HFFc6 (cell line): ENCODE data around the gene IL1R2. TPM values are rescaled to one million over a fixed set of nuclear protein-coding genes. Genes with fewer than 3 reads are reported as not detected.

Experiments used
- DNase-seq: peaks from one replicate; pipeline ENCODE4 v3.0.0-alpha.2; 2018
- H3K27ac Mint-ChIP-seq: 2 replicates; pipeline ENCODE4 v1.8.0; 2020; ENCODE audit warnings: mild to moderate bottlenecking, mixed read lengths
- H3K27me3 Mint-ChIP-seq: 2 replicates; pipeline ENCODE4 v1.8.0; 2021; ENCODE audit warnings: mild to moderate bottlenecking, moderate library complexity, mixed read lengths; ENCODE audit not compliant: insufficient read depth
- H3K36me3 Mint-ChIP-seq: 2 replicates; pipeline ENCODE4 v1.8.0; 2021; ENCODE audit warnings: low read depth, mixed read lengths
- H3K4me1 Mint-ChIP-seq: 2 replicates; pipeline ENCODE4 v1.8.0; 2020; ENCODE audit warnings: low read depth, mixed read lengths
- H3K4me3 Mint-ChIP-seq: 2 replicates; pipeline ENCODE4 v1.8.0; 2020; ENCODE audit warnings: mild to moderate bottlenecking, moderate library complexity, mixed read lengths
- H3K9me3 Mint-ChIP-seq: 2 replicates; pipeline ENCODE4 v1.8.0; 2020; ENCODE audit warnings: mild to moderate bottlenecking, mixed read lengths
- total RNA-seq, 6 experiments: library from RNA; stranded (reverse); fragmentation: NEBNext Ultra II Directional; extraction: Animal tissue kit (Norgen Biotek cat#: 25700); gene quantifications; 2 replicates in 1 of 6; 3 replicates in 5 of 6; pipeline ENCODE4 v1.2.3, GENCODE V29; 2021
- TF ChIP-seq, protein P1 (sequence below): fragments of 200-600 bp; sonication (generic); IDR thresholded peaks from 2 replicates; pipeline ENCODE4 v1.5.0; 2021; ENCODE audit warnings: antibody characterized with exemption, mild to moderate bottlenecking

The IL1R2 gene
- total RNA-seq, 6 experiments from 2014 or later, result 0.25 to 0.36 TPM; not detected in 4

DNA sequence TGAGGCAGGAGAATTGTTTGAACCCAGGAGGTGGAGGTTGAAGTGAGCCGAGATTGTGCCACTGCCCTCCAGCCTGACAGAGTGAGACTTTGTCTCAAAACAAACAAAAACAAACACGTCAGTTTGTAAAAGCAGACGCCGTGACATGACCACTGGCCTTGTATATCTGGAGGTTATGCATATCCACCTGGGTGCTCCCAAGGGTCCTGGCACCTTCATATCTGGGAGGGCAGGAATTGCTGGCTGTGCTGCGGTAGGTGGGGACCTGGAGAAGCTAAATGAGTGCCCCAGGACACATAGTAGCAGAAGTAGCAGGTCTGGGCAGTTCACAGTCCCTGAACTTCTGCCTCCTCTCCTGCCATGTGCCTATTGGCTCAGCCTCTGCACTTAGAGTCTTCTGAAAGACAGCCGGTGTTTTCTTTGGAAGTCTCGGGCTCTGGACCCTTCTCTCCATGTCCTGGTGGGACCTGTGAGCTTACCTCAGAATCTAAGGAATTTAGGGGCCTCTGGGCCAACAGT, 30.9 kb upstream of the IL1R2 start:
- Mint-ChIP-seq H3K4me1 (peaks cover 14% of the 10 kb centered on the region), H3K9me3 (peaks cover 4% of the 10 kb centered on the region; the same call in 1 of the 2 replicates), H3K36me3 (no peaks in the 10 kb centered on the region), H3K27me3 (peaks cover 7% of the 10 kb centered on the region), H3K27ac (0 out of 2 replicates have a peak overlapping the region, but pooled peaks have one; percentile 40), H3K4me3 (no peak overlapping the region)
- TF ChIP-seq, protein P1, sequence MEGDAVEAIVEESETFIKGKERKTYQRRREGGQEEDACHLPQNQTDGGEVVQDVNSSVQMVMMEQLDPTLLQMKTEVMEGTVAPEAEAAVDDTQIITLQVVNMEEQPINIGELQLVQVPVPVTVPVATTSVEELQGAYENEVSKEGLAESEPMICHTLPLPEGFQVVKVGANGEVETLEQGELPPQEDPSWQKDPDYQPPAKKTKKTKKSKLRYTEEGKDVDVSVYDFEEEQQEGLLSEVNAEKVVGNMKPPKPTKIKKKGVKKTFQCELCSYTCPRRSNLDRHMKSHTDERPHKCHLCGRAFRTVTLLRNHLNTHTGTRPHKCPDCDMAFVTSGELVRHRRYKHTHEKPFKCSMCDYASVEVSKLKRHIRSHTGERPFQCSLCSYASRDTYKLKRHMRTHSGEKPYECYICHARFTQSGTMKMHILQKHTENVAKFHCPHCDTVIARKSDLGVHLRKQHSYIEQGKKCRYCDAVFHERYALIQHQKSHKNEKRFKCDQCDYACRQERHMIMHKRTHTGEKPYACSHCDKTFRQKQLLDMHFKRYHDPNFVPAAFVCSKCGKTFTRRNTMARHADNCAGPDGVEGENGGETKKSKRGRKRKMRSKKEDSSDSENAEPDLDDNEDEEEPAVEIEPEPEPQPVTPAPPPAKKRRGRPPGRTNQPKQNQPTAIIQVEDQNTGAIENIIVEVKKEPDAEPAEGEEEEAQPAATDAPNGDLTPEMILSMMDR, result no peak
- DNase-seq, result no peak

DNA sequence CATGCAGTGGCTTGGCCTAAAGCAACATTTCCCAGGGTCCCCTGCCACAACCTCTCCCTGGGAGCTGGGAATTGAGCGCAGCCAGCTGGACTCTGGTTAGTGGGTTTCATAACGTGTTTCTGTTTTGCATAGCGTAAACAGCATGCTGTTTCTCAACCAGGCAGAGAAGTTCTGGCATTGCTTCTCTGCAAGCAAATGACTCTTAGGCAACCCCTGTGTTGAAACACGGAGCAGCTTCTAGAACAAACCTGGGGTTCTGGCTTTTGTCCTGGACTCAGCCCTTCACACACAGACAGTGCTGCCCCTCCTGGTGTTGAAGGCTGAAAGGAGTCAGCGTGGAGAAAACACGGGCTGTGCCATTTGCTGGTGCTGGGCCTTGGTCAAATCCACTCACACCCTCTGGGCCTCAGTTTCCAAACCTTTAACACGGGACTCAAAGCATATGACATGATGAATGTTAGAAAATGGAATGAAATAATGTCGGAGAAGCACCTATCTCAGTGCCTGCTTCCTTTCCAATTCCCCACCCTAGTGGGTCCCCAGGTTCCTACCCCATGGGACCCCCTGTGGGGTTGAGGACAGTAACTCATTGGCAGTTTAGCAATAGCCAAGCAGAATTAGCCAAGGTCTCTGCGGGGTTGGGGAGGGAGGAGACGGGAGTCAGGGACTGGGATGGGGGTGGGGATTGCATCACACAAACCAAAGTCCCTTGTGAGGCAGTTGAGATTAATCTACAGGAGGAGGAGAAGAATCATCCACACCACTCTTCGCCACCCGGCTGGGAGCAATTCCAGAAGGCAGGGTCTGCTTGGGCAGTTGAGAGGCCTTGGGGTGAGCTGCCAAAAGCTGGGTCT, 30.2 kb upstream of the IL1R2 start:
- Mint-ChIP-seq H3K27ac (peak overlapping the region; percentile 59; the same call in 1 of the 2 replicates), H3K27me3 (peaks cover 7% of the 10 kb centered on the region), H3K4me3 (peak overlapping the region; percentile 22; the same call in 1 of the 2 replicates), H3K36me3 (no peaks in the 10 kb centered on the region), H3K4me1 (peaks cover 14% of the 10 kb centered on the region), H3K9me3 (peaks cover 4% of the 10 kb centered on the region; the same call in 1 of the 2 replicates)
- TF ChIP-seq, protein P1, result no peak
- DNase-seq, result peak; percentile 61

DNA sequence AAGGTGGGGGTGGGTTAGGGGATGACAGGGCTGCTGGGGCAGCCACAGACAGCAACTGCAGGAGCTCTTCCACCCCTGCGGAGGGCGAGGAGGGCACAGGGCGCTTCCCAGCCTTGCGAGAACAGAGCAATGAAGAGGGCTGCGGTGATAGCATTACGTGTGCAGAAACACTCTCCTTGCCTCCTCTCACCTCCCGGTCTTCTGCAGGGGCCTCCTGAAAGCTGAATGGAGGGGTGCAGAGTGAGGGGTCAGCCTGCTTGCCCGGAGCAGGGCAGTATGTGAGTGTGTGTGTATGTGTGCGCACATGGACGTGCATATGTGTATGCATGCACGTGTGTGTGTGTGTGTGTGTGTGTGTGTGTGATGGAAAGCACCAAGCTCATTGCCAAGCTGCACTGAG, 29.5 kb upstream of the IL1R2 start:
- DNase-seq, result no peak
- H3K27ac Mint-ChIP-seq, result no peak overlapping the region
- peaks cover 14% of the 10 kb centered on the region for H3K4me1 Mint-ChIP-seq
- no peak overlapping the region for H3K4me3 Mint-ChIP-seq
- no peaks in the 10 kb centered on the region for H3K36me3 Mint-ChIP-seq
- TF ChIP-seq, protein P1, result no peak
- peaks cover 4% of the 10 kb centered on the region; the same call in 1 of the 2 replicates for H3K9me3 Mint-ChIP-seq
- H3K27me3 Mint-ChIP-seq, result peaks cover 7% of the 10 kb centered on the region

DNA sequence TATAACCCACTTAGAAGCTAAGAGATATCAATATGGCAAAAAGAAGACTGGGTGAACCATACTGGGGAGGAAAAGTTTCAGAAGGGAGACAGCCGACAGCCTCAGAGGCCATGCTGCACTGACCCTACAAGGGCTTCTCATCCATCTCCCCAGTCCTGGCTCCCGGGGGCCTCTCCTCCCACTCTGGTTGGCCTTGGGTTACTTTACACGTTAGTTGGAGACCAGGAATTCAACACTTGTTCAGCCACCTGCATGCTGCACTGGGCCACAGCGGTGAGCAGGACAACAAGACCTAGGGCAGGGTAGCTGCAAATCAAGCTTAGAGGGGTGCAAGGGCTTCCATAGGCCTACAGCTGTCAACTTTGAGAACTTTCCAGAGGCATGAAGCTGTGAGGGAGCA, 28.6 kb upstream of the IL1R2 start:
- peaks cover under 1% of the 10 kb centered on the region; the same call in 1 of the 2 replicates for H3K9me3 Mint-ChIP-seq
- no peak for DNase-seq
- peaks cover 7% of the 10 kb centered on the region for H3K27me3 Mint-ChIP-seq
- no peak overlapping the region for H3K27ac Mint-ChIP-seq
- TF ChIP-seq, protein P1, result no peak
- H3K4me3 Mint-ChIP-seq, result no peak overlapping the region
- H3K36me3 Mint-ChIP-seq, result no peaks in the 10 kb centered on the region
- peaks cover 11% of the 10 kb centered on the region for H3K4me1 Mint-ChIP-seq

DNA sequence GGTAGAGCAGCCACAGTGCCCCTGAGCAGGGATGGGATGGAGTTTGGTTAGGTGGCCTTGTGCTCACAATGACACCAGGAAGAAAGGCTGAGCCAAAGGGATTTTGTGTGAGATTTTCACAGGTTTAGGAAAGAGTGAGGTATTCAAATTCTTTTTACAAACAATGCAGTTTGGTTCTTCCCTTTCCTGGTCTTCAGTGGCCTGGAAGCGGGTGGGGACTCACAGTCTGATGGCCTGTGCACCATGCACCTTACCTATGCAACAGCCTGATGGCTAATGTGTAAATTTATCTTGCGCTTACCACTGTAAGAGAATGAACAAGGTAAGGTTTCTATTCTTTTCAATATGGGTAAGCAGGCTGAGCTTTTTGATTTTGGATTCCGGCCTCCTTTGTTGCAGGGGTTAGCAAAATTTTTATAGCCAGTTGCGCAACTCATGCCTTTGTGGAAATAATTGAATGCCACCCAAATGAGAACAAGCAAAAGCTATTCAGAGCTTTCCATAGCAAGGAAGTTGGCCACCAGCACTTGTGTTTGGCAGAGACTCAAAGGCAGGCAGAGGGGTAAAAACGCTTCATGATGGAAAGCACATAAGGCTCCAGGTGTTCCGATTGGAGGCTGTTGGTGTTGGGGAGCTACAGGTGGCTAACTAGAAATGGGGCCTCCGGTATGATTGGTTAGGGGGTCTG, 23.8 kb upstream of the IL1R2 start:
- Mint-ChIP-seq H3K36me3 (peaks cover 18% of the 10 kb centered on the region), H3K4me3 (no peak overlapping the region), H3K9me3 (peaks cover 15% of the 10 kb centered on the region), H3K27me3 (peaks cover 4% of the 10 kb centered on the region), H3K27ac (no peak overlapping the region), H3K4me1 (peaks cover 20% of the 10 kb centered on the region)
- DNase-seq, result no peak
- TF ChIP-seq, protein P1, result no peak
